Astrocyte of the spinal cord (primary cell): ENCODE results near the gene CEP72.

Source experiments
- DNase-seq: peaks from one replicate; pipeline ENCODE4 v3.0.0; 2011; ENCODE audit warnings: low read depth, low spot score
- H3K4me3 ChIP-seq: 2 replicates; pipeline ENCODE4 v1.5.1; 2011; ENCODE audit warnings: low read depth, mild to moderate bottlenecking, low read length, moderate library complexity
- CTCF ChIP-seq: IDR thresholded peaks from 2 replicates; pipeline ENCODE4 v1.5.1; 2012; ENCODE audit warnings: low read depth, mild to moderate bottlenecking, low read length, inconsistent platforms
- in situ Hi-C: cut with HindIII; loops from 2 replicates; pipeline ENCODE4 v1.10.0; 2017; ENCODE audit warnings: low sequenced_read_pairs

CEP72 gene

GRCh38 chr5:620586-621180 lies 8.5 kb downstream of the CEP72 start:
- in situ Hi-C loops = no loop called here
- H3K4me3 ChIP-seq = no peak overlapping the region
- no peak for DNase-seq
- no peak for TF ChIP-seq CTCF

DNA sequence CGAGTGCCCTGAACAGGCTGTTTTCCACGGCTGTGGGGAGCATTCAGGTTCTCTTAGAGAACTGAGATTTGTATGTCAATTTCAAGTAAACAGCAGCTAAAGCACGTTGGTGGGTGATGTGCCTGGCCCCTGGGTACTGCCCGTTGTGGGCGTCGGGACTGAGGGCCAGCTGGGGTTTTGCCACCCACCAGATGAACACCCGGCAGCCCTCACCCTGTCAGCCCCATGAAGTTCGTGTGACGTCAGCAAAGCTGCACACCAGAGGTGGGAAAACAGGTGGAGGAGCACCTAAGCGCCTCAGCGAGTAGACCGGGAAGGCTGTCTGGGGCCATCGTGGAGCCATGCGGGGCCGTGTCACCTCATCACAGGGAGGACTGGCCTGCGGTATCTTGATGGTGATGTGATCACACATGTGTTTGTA lies 9.2 kb downstream of the CEP72 start:
- no peak for TF ChIP-seq CTCF
- in situ Hi-C loops = no loop called here
- DNase-seq = no peak

DNA sequence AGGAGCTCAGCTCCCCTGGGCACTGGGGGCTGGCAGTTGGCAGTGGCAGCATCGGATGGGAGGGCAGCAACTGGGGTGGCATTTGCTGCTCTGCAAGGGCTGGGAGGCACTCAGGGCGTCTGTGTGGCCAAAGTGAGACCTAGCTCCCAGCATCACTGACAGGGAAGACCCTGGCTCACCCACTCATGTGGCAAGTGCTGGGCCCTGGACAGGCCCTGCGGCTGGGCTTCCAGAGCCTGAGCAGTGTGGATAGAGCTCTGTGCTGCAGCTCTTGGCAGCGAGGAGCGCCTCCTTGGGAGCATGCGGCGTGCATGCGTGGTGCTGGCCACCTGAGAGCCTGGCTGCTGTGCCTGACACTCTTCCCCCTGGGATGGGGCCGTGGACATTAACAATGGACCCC lies 10.2 kb downstream of the CEP72 start:
- TF ChIP-seq CTCF = no peak
- in situ Hi-C loops = no loop called here
- no peak for DNase-seq
- no peak overlapping the region for H3K4me3 ChIP-seq

More for the DNA sequence above, 9.2 kb downstream of the CEP72 start:
- no peak overlapping the region for H3K4me3 ChIP-seq

DNA sequence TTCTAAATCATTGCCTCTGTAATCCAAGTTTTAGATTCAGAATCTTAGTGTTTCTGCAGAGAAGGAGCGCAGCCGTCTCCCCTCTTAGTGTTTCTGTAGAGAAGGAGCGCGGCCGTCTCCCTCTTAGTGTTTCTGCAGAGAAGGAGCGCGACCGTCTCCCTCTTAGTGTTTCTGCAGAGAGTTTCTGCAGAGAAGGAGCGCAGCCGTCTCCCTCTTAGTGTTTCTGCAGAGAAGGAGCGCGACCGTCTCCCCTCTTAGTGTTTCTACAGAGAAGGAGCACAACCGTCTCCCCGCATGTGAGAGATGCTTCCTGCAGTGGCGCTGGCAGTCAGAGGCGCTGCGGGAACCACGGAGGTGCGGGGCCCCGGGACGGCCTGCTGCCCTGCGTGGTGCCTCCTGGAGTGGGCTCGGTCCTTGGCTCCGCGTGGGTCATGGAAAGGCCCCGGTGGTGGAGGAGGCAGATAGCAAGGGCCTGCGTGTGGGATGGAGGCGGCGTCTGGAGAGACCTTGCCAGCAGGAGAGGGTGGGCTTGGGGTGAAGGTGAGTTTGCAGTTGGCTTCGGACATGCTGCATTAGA lies 10.9 kb downstream of the CEP72 start:
- no peak for TF ChIP-seq CTCF
- DNase-seq = no peak
- in situ Hi-C loops = no loop called here
- H3K4me3 ChIP-seq = no peak overlapping the region

- in situ Hi-C loops = no loop called here
- no peak for TF ChIP-seq CTCF
- DNase-seq = no peak
- no peak overlapping the region for H3K4me3 ChIP-seq
These were observed 11.4 kb downstream of the CEP72 start for GRCh38 chr5:623531-623930.

- no peak overlapping the region for H3K4me3 ChIP-seq
- no peak for DNase-seq
- in situ Hi-C loops = no loop called here
- no peak for TF ChIP-seq CTCF
These were observed 12.2 kb downstream of the CEP72 start for GRCh38 chr5:624118-624950.
